Erythroblast (primary cell): ENCODE data around the gene MAGEB10.

ENCODE experiments used
- GATA1 ChIP-seq: IDR thresholded peaks from 2 replicates; pipeline ENCODE4 v1.6.1; 2011; ENCODE audit warnings: low read depth, mild to moderate bottlenecking, control low read depth, low read length, moderate library complexity
- POLR2A ChIP-seq: IDR thresholded peaks from 2 replicates; pipeline ENCODE4 v1.6.1; 2011; ENCODE audit warnings: mild to moderate bottlenecking, low read length

DNA sequence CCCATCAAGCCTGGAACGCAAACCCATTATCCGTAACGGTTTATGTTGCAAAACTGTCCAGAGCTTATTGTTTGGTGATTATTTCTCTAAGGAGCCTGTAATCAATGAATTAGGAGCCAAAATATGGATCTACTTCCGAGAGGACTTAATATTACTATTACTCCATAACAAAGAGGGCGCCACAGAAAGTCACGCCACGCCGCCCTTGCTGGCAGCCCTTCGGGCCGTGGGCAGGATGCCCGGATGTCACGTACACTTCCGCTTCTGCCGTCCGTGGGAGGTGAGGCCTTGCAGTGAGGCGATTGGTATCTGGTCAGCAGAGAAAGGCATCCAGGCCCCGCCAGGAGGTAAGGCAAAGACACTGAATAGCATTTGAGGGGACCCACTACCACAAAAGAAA, at the start of gene MAGEB10:
- TF ChIP-seq POLR2A (no peak), GATA1 (no peak)
